ENCODE measurements around the gene CNOT4. TPM values are rescaled to one million over a fixed set of nuclear protein-coding genes. Genes with fewer than 3 reads are reported as not detected.

The CNOT4 gene
- total and polyA plus RNA-seq, 2 of the 13 experiments (the other 11 are each of a cell fraction or from before 2014, with no cell fraction given): 7.4 to 8.4 TPM

DNA sequence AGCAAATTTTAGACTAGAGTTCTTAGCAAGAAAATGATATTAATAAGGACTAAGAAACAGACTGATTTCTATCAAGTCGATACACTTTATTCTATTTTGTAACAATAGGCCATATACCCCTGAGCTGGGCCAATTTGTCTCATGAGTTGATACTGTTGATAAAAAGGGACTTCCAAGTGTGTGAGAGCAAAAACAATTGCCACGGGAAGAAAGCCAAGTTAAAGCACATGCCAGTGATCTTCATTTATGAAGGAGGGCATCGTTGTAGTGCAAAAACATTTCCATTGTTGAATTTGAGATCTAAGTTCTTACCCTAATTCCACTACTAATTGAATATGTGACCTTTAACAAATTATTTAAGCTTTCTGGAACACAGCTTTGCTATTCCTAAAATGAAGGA, 119.9 kb downstream of the CNOT4 start (continued):
- TF ChIP-seq SMAD3 (CRISPR knock-in tag; IDR thresholded peaks at IDR 0.05) (no peak), DMAP1 (CRISPR knock-in tag; IDR thresholded peaks at IDR 0.05) (no peak), ONECUT2 (CRISPR knock-in tag; IDR thresholded peaks at IDR 0.05) (no peak), MTF2 (CRISPR knock-in tag; IDR thresholded peaks at IDR 0.05; ENCODE audit: borderline replicate concordance) (no peak)

DNA sequence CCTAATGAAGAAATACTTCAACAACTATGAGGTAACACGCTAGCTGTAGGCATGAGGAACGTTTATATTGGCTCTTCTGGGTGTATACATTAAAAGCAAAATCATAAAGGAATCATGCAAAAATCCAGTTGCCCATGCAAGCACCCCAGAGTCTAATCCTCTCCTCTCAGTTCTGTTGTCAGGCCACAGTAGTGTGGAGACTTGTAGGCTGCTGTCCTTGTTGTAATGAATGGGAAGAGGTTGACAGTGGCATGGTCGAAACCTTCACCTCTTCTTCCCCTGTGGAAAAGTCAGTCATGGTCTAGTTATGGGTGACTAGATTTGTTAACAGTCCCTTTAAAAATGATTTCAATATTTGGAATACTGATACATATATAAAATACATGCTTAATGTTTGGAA, 121.3 kb downstream of the CNOT4 start:
- no peak overlapping the region for H3K4me3 ChIP-seq (replicated peaks in 1 of 3; ENCODE audit: insufficient read depth in 1 of 3, low read depth in 2 of 3, low read length in 3 of 3)
- H2AFZ ChIP-seq (ENCODE audit: low read length): no peak overlapping the region
- H3K27me3 ChIP-seq (ENCODE audit: control insufficient read depth in 1 of 2, insufficient read depth in 2 of 2, low read length in 2 of 2): no peaks in the 10 kb centered on the region
- WGBS (ENCODE audit: low lambda C conversion rate): 96% methylated on average over 3 of the region's 3 CpGs
- ATAC-seq (no peak), FAIRE-seq (no peak), DNase-seq (ENCODE audit: low spot score) (no peak)
- TF ChIP-seq SRSF1 (optimal IDR thresholded peaks at IDR 0.05; ENCODE audit: low read depth, low read length) (no peak), ZNF879 (CRISPR knock-in tag; IDR thresholded peaks at IDR 0.05) (no peak), ZNF282 (IDR thresholded peaks at IDR 0.05; ENCODE audit: partially characterized antibody) (no peak)
- intact Hi-C loops (cut with micrococcal nuclease; ENCODE audit: unreplicated experiment) (no loop called here), in situ Hi-C loops (cut with HindIII; ENCODE audit: extremely low pct_ligation_motif_present, low pct_unique_long_range_greater_than_20kb) (no loop called here)
- no peaks in the 10 kb centered on the region for H4K20me1 ChIP-seq (ENCODE audit: insufficient read depth, low read length)
- H3K9me3 ChIP-seq (ENCODE audit: low read length): no peaks in the 10 kb centered on the region
- no peaks in the 10 kb centered on the region for H3K79me2 ChIP-seq (ENCODE audit: insufficient read depth, low read length)
- POLR2A ChIA-PET: no interaction called here
- no peak overlapping the region for H3K4me2 ChIP-seq (ENCODE audit: low read depth, low read length)
- no TSS peak for BruUV-seq (replicated peaks)
- H3K9ac ChIP-seq (ENCODE audit: insufficient read depth, low read depth, low read length): no peak overlapping the region
- peaks cover 0 to 13% of the 10 kb centered on the region in 2 experiments; a peak in 4 of 5 replicates for H3K36me3 ChIP-seq (replicated peaks in 1 of 2; ENCODE audit: control insufficient read depth in 1 of 2, insufficient read depth in 2 of 2, low read length in 2 of 2)
- H3K27ac ChIP-seq (ENCODE audit: extremely low read length, insufficient read depth, low read length): no peak overlapping the region
- no peaks in the 10 kb centered on the region for H3K4me1 ChIP-seq (ENCODE audit: insufficient read depth, low read length)
- CTCF ChIA-PET (ENCODE audit: low intra/inter-chr PET ratio, low total read pairs): no interaction called here

DNA sequence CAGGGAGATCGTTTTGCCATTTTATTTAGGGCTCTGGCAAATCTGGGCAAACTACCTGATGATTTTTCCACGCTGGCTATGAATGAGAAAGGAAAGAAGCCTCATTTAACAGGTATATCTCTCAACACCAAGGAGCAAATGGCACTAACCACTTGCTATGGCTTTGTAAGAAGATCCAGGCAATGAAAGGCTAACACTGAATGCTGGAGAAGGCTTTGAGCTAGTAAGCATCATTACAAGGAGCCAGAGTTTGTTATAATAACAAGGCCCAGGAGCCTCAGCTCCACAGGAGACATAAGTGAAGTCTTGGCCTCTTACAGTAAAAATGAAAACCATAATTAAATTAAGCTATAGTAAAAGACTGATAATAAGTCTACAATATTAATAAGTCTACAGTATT, 123.1 kb downstream of the CNOT4 start:
- no peaks in the 10 kb centered on the region for H3K4me1 ChIP-seq (ENCODE audit: insufficient read depth, low read length)
- CTCF ChIA-PET (ENCODE audit: low intra/inter-chr PET ratio, low total read pairs): no interaction called here
- POLR2A ChIA-PET: no interaction called here
- no peak for ATAC-seq
- BruUV-seq (replicated peaks): no TSS peak
- no peak for DNase-seq (ENCODE audit: low spot score)
- H3K9ac ChIP-seq (ENCODE audit: insufficient read depth, low read depth, low read length): no peak overlapping the region
- in situ Hi-C loops (cut with HindIII; ENCODE audit: extremely low pct_ligation_motif_present, low pct_unique_long_range_greater_than_20kb): no loop called here
- H4K20me1 ChIP-seq (ENCODE audit: insufficient read depth, low read length): no peaks in the 10 kb centered on the region
- no peak overlapping the region for H2AFZ ChIP-seq (ENCODE audit: low read length)
- no peaks in the 10 kb centered on the region for H3K79me2 ChIP-seq (ENCODE audit: insufficient read depth, low read length)
- H3K27me3 ChIP-seq (ENCODE audit: control insufficient read depth in 1 of 2, insufficient read depth in 2 of 2, low read length in 2 of 2): no peaks in the 10 kb centered on the region
- no peak for FAIRE-seq
- intact Hi-C loops (cut with micrococcal nuclease; ENCODE audit: unreplicated experiment): no loop called here
- H3K36me3 ChIP-seq (replicated peaks in 1 of 2; ENCODE audit: control insufficient read depth in 1 of 2, insufficient read depth in 2 of 2, low read length in 2 of 2): peaks cover 0 to 7% of the 10 kb centered on the region in 2 experiments; a peak in 4 of 5 replicates
- WGBS (ENCODE audit: low lambda C conversion rate): 98% methylated on average over 2 of the region's 2 CpGs
- H3K4me3 ChIP-seq (replicated peaks in 1 of 3; ENCODE audit: insufficient read depth in 1 of 3, low read depth in 2 of 3, low read length in 3 of 3): no peak overlapping the region
- no peak overlapping the region for H3K4me2 ChIP-seq (ENCODE audit: low read depth, low read length)
- H3K27ac ChIP-seq (ENCODE audit: extremely low read length, insufficient read depth, low read length): no peak overlapping the region
- TF ChIP-seq SRF (IDR thresholded peaks at IDR 0.05; ENCODE audit: low read depth, low read length) (no peak), RBM22 (optimal IDR thresholded peaks at IDR 0.05; ENCODE audit: low read length) (peak; percentile 33)
- no peaks in the 10 kb centered on the region for H3K9me3 ChIP-seq (ENCODE audit: low read length)

All from HepG2 (cell line).